GM10266 (cell line): ENCODE results near the gene VAT1.

ENCODE experiments used
- DNase-seq: peaks from one replicate; pipeline ENCODE4 v3.0.0; 2012; ENCODE audit errors: extremely low spot score
- TF ChIP-seq, protein P1 (sequence below): IDR thresholded peaks from 2 replicates; pipeline ENCODE4 v1.5.1; 2012; ENCODE audit warnings: mild to moderate bottlenecking, low read depth; ENCODE audit not compliant: control insufficient read depth, insufficient read depth; ENCODE audit errors: missing control alignments

The VAT1 gene

DNA sequence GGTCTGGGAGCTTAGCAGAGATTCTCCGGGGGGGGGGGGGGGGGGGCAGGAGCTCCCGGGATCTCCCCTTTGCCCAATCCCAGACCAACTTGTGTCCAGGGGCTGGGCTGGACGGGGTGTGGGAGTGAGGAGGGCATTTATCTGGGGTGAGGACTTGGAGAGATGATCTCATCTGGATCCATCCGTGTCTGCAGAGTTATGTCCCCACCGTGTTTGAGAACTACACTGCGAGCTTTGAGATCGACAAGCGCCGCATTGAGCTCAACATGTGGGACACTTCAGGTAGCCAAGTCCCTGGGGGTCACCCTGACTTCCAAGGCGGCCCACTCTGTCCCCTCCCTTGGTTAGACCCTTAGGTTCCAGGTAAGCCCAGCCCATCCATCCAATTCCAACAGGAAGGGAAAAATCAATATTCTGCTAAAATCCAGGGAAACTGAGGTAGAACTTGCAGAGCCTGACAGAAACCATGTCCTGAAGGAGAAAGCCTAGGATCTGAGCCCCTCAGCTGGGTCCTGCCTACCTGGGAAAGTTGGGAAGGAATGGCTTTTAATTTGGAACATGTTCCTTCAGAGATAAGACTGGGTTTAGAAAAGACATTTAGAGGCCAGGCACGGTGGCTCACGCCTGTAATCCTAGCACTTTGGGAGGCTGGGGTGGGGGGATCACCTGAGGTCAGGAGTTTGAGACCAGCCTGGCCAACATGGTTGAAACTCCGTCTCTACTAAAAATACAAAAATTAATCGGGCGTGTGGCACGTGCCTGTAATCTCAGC, 3.8 kb upstream of the VAT1 start:
- no peak for DNase-seq
- TF ChIP-seq, protein P1, sequence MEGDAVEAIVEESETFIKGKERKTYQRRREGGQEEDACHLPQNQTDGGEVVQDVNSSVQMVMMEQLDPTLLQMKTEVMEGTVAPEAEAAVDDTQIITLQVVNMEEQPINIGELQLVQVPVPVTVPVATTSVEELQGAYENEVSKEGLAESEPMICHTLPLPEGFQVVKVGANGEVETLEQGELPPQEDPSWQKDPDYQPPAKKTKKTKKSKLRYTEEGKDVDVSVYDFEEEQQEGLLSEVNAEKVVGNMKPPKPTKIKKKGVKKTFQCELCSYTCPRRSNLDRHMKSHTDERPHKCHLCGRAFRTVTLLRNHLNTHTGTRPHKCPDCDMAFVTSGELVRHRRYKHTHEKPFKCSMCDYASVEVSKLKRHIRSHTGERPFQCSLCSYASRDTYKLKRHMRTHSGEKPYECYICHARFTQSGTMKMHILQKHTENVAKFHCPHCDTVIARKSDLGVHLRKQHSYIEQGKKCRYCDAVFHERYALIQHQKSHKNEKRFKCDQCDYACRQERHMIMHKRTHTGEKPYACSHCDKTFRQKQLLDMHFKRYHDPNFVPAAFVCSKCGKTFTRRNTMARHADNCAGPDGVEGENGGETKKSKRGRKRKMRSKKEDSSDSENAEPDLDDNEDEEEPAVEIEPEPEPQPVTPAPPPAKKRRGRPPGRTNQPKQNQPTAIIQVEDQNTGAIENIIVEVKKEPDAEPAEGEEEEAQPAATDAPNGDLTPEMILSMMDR: no peak

DNA sequence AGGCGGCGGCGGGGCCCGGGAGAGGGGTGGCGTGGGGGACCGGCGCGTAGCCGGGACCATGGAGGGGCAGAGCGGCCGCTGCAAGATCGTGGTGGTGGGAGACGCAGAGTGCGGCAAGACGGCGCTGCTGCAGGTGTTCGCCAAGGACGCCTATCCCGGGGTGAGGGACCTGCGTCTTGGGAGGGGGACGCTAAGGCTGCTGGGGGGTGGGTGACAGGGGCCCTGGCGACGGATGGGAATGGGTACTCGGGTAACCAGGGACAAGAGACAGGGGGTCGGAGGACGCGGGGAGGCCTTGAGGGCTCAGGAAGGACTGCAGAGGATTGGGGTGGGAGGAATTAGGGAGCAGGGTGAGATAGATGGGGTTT, 3.1 kb upstream of the VAT1 start:
- no peak for DNase-seq
- TF ChIP-seq, protein P1: no peak

DNA sequence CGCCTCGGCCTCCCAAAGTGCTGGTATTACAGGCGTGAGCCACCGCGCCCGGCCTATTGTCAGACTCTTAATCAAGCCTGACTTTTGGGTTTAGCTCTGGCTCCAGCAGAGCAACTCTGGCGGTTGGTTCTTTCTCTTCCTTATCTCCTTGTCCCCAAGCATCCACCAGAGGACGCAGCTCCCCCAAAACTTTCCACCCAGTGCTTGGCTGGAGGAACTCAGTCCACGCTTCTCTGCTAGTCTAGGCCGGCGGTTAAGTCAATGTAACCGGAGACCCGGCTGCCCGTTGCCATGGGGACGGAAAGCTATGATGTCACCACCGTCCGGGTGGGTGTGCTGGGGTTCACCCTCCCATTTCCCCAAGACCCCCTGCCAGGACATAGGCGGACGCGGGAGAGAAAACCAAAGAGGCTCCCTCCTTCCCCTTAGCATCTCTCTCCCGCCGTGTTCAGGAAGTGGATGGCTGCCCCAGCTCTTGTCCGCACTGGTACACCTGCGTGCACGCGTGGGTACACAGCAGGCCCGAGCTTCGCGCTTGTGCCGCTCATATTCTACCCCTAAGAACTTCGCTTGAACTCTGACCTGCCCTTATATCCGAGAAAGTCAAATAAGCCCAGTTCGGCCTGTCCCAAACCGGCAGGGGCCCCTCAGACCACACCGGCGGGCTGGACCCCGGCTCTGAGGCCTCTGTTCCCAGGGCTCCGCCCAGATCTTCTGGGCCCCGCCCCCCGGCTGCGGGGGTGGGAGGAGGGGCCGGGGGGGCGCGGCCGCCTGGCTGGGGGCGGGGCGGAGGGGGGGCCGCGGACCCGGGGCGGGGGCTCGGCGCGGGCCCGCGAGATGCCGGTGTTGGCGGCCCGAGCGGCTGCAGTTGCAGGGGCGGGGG, 2.5 kb upstream of the VAT1 start, which contains the start of gene RND2:
RND2 (plus strand) TSS at position 825 of the 883 bp plus-strand sequence. CDS start 117 bp downstream, outside the sequence.
- DNase-seq: peak; percentile 97
- TF ChIP-seq, protein P1: peak; percentile 73

DNA sequence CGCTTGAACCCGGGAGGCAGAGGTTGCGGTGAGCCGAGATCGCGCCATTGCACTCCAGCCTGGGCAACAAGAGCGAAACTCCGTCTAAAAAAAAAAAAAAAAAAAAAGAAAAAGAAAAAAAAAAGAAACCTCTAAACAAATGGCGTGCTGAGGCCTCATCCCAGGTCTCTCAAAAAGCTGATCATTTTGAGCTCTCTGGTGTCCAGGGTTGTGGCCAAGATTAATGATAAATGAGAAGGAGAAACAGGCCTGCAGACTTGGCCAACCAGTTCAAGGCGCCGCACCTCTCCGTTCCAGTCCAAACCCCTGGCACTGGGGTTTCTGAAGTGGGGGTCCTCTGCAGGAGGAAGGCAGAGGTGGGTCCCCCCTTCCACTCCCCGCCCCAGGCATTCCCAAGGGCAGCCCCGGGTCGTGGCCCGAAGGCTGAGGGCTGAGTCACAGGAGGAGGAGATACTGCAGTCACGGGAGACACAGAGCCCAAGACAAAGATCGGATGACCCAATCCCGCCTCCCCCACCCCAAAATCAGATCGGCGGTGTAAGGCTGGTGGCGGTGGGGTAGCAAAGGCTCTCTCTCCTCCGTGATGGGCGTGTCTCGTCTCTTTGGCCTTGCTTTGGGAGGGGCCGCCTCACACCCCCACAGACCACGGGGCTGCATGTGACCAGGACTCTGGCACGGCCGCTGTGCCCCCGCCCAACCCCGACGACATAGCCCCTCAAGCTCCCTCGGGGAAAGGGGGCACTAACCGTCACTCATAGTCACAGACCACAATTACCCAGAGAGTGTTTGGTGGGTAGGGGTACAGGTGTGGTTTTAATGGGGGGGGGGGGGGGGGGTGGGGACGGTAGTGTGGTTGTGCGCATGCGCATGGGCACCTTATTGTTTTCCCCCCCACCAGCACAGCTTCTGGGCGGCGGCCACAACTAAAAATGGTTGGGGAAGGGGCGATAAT, 1.1 kb downstream of the VAT1 start:
- TF ChIP-seq, protein P1: no peak
- DNase-seq: peak; percentile 61

DNA sequence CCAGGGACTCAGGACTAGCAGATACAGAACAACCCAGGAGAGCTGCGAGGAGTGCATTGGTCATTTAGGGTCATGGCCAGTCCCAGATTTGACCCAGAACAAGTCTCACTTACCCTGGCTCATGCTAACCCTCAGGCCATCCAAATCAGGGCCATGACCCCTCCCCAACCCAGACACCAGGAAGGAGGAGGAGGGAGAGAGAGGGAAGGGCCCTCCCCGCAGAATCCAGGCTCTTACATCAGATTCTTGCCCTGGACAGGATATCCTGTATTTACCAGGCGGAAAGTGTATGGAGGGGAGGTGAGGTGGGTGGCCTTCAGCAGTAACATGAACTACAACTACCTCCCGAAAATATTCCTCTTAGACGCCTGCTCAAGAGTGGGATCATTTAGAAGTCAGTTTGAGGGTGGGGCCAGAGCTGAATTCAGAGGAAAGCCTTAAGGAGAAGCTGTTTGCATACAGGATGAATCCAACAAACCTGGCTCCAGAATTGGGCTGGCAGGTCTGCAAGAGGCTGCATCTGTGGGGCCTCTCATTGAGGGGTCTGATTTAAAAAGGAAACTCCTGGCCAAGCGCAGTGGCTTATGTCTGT, 2.1 kb downstream of the VAT1 start:
- no peak for DNase-seq
- TF ChIP-seq, protein P1: no peak

DNA sequence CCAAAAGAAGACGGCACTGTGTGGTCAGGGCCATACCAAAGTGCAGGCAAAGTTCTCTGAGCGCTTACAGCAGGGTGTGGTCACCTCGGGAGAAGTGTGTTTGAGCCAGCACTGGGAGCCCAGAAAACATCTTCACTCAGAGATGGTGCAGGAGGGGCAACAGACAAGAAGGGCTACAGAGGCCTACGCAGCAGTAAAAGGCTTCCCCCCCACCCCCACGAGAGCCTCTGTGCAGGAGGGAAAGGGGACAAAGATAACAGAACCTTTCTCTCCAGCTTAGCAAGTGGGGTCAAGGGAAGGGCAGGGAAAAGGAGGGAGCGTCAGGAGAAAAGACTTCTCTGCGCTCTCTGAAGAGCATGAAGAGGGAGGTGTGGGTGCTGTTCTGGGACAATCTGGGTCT, 2.8 kb downstream of the VAT1 start:
- TF ChIP-seq, protein P1: no peak
- DNase-seq: no peak
